ENCODE measurements around the gene PARP14. TPM values are rescaled to one million over a fixed set of nuclear protein-coding genes. Genes with fewer than 3 reads are reported as not detected.
"Not testable (repeated sequence)": the region's sequence is repeated elsewhere in the genome, so short reads cannot be mapped to it uniquely, and the experiment has no call there.

The PARP14 gene
- total RNA-seq, 1 donor from 2014 or later: 51.1 TPM

DNA sequence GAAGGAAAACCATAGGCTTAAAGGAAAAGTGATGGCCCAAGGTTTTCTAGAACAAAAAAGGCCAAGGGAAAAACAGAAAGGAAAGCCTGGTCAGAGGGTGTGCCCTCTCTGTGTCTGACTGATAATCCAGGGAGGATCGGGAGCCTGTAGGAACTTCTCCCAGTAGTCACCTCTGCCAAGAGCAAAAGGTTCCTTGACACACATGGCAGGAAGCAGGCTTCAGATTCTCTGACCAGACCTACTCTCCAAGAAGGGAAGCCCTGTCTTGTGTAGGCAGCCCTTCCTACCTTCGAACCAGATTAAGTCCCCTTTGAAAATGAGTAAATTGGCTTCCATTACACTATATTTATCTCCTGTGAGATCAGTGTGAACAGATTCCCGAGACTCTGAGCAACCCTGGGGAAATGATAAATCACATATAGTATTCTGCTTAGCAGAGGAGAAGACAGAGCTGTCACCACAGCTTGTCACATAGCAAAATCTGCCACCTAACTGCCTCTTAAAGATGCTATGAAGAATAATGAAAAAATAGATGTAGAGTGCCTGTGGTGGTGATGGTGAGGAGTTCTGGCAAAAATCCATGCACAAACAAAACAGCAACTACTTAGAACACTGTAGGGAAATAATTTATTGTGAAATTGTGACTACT lies 38.8 kb downstream of the PARP14 start:
- no peak for DNase-seq (ENCODE audit: low spot score)

DNA sequence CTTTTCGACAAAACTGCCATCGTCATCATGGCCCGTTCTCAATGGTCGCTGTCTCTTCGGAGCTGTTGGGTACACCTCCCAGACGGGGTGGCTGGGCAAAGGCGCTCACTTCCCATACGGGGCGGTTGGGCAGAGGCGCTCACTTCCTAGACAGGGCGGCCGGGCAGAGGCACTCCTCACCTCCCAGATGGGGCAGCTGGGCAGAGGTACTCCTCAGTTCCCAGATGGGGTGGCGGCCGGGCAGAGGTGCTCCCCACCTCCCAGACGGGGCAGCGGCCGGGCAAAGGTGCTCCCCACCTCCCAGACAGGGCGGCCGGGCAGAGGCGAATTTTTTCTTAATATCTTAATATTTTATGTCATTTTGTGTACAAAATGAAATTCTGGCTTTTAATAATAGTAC lies 44.5 kb downstream of the PARP14 start:
- DNase-seq (ENCODE audit: low spot score): no peak

DNA sequence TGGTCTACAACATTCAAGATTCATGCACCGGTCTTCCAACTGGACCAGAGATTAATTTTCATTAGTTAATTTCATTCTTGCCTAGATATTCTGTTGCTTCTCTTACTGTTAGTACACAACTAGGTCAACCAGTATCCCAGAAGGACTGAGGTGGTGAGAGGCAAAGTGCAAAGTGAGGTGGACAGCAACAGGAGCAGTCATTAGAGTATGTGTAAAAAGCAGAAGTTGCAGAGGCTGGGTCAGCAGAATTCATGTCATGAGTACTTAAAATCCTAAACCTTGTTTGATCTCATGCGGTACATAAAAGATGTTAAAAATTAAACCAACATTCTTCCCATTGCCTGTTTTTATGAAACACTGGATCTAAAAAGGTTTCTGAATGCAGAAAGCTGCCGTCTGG lies 46.7 kb downstream of the PARP14 start:
- no peak for DNase-seq (ENCODE audit: low spot score)

DNA sequence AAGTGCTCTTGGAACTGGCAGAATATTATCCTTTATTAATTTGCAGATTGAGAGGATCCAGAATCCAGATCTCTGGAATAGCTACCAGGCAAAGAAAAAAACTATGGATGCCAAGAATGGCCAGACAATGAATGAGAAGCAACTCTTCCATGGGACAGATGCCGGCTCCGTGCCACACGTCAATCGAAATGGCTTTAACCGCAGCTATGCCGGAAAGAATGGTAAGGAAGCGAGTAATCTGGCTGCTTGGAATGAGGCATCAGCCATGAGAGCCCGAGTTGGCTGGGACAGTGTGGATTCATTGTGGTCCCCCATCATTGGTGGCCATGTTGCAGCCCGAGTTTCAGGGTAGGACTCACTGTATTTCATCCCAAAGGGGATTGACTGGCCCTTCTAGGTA lies 47.1 kb downstream of the PARP14 start:
- no peak for DNase-seq (ENCODE audit: low spot score)

DNA sequence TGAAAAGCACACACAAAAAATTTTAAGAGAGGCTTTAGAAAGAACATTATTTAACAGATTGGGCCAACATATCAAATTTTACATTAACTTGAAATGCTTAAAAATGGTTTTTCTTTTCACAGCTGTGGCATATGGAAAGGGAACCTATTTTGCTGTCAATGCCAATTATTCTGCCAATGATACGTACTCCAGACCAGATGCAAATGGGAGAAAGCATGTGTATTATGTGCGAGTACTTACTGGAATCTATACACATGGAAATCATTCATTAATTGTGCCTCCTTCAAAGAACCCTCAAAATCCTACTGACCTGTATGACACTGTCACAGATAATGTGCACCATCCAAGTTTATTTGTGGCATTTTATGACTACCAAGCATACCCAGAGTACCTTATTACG lies 47.5 kb downstream of the PARP14 start:
- no peak for DNase-seq (ENCODE audit: low spot score)

- DNase-seq (ENCODE audit: low spot score): no peak
Measured at GRCh38 chr3:122728756-122729514, 48.3 kb downstream of the PARP14 start.

- DNase-seq (ENCODE audit: low spot score): no peak
Measured at GRCh38 chr3:122730240-122730639, 49.6 kb downstream of the PARP14 start.

GRCh38 chr3:122732682-122733525 lies 52.3 kb downstream of the PARP14 start:
- DNase-seq (ENCODE audit: low spot score): not testable (repeated sequence)

GRCh38 chr3:122739172-122739571 lies 58.5 kb downstream of the PARP14 start:
- DNase-seq (ENCODE audit: low spot score): no peak

DNA sequence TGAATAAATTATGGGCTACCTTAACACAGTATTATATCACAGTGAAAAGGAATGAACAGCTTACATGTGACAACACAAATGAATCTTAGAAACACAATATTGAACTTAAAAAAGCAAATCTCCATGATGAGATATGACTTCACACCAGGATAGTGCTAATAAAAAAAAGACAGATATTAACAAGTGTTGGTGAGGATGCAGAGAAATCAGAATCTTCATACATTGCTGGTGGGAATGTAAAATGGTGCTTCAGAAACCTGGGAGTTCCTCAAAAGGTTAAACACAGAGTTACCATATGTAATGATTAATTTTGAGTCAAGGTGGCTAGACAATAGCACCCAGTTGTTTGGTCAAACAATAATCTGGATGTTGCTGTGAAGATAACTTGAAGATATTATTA lies 61.6 kb downstream of the PARP14 start:
- no peak for DNase-seq (ENCODE audit: low spot score)

- DNase-seq (ENCODE audit: low spot score): no peak
Measured at GRCh38 chr3:122743581-122744120, 63.0 kb downstream of the PARP14 start.

DNA sequence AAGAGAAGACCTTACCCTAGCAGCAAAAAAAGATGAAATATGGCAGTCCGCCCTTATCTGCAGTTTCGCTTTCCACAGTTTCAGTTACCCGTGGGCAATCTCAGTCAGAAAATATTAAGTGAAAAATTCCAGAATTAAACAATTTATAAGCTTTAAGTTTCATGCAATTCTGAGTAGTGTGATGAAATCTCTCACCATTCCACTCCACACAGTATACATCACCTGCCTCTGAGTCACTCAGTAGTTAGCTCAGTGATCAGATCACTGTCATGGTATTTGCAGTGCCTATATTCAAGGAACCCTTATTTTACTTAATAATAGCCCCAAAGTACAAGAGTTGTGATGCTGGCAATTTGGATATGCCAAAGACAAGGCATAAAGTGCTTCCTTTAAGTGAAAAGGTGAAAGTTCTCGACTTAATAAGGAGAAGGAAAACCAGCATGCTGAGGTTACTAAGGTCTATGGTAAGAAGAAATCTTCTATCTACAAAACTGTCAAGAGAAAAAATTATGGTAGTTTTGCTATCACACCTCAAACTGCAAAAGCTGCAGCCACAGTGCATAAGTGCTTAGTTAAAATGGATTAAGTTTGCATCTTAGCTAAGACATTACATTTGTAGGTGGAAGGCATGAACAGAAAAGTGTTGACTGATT lies 64.9 kb downstream of the PARP14 start:
- DNase-seq (ENCODE audit: low spot score): no peak

DNA sequence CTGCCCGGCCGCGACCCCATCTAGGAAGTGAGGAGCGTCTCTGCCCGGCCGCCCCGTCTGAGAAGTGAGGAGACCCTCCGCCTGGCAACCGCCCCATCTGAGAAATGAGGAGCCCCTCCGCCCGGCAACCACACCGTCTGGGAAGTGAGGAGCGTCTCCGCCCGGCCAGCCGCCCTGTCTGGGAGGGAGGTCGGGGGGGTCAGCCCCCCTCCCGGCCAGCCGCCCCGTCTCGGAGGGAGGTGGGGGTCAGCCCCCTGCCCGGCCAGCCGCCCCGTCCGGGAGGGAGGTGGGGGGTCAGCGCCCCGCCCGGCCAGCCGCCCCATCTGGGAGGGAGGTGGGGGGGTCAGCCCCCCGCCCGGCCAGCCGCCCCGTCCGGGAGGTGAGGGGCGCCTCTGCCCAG lies 66.7 kb downstream of the PARP14 start:
- not testable (repeated sequence) for DNase-seq (ENCODE audit: low spot score)

- no peak for DNase-seq (ENCODE audit: low spot score)
Measured at GRCh38 chr3:122748347-122748746, 67.7 kb downstream of the PARP14 start.

- DNase-seq (ENCODE audit: low spot score): no peak
Measured at GRCh38 chr3:122754929-122755328, 74.3 kb downstream of the PARP14 start.

GRCh38 chr3:122755491-122755890 lies 74.9 kb downstream of the PARP14 start:
- no peak for DNase-seq (ENCODE audit: low spot score)

DNA sequence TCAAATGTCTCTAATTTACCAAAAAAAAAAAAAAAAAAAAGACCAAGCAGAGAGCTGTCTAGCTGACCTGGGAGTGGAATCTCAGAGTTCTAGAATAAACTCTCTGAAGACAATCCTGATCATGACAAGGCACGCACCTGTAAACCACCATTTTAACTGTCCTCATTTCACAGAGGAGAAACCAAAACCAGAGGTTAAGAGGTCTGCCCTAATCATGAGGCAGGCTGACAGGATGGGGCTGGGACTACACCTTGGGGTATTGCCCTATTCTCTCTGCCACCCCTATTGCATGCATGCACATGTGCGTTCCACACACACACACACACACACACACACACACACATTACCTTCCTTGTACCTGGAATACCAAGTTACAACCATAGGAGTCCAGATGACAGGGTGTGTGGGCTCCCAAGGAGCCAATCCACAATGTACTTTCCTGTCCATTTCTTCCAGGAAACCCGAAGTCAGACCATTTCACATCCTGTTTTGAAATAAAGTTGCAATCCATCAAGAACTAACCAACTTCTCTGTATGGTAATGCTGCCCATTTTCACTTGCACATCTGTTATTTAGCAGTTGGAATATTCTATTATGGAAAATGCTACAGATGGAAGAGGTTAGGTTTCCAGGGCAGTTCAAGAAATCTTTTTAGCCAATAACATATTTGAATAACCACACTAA lies 78.4 kb downstream of the PARP14 start:
- no peak for DNase-seq (ENCODE audit: low spot score)

- DNase-seq (ENCODE audit: low spot score): no peak
Measured at GRCh38 chr3:122760453-122761271, 80.0 kb downstream of the PARP14 start.

GRCh38 chr3:122766430-122766829 lies 85.8 kb downstream of the PARP14 start:
- no peak for DNase-seq (ENCODE audit: low spot score)

Measured in mesenteric fat pad (tissue), 1 donor.